Chondrocyte (in vitro differentiated cells): ENCODE results near the gene SMARCA2. TPM values are rescaled to one million over a fixed set of nuclear protein-coding genes. Genes with fewer than 3 reads are reported as not detected.

Experiments used
- DNase-seq: peaks from one replicate; pipeline ENCODE4 v3.0.0; 2021; ENCODE audit warnings: mixed read lengths, low spot score
- H3K27ac Mint-ChIP-seq: one replicate; pipeline ENCODE4 v1.8.0; 2021; ENCODE audit warnings: mild to moderate bottlenecking, moderate library complexity, mixed read lengths; ENCODE audit not compliant: unreplicated experiment
- H3K27me3 Mint-ChIP-seq: 2 replicates; pipeline ENCODE4 v1.8.0; 2021; ENCODE audit warnings: low read depth, mixed read lengths
- H3K36me3 Mint-ChIP-seq: 2 replicates; pipeline ENCODE4 v1.8.0; 2021; ENCODE audit warnings: low read depth, mixed read lengths
- H3K4me1 Mint-ChIP-seq: 2 replicates; pipeline ENCODE4 v1.8.0; 2021; ENCODE audit warnings: low read depth, mild to moderate bottlenecking, mixed read lengths
- H3K4me3 Mint-ChIP-seq: one replicate; pipeline ENCODE4 v1.8.0; 2021; ENCODE audit warnings: mild to moderate bottlenecking, moderate library complexity, mixed read lengths; ENCODE audit not compliant: unreplicated experiment
- H3K9me3 Mint-ChIP-seq: 2 replicates; pipeline ENCODE4 v1.8.0; 2021; ENCODE audit warnings: low read depth, mixed read lengths
- total RNA-seq: library from RNA; stranded (reverse); gene quantifications from 3 replicates; pipeline ENCODE4 v1.2.1, GENCODE V29; 2021
- TF ChIP-seq, protein P1 (sequence below): fragments of 200-600 bp; sonication (generic); IDR thresholded peaks from 2 replicates; pipeline ENCODE4 v1.5.0; 2021; ENCODE audit warnings: antibody characterized with exemption, mild to moderate bottlenecking, moderate library complexity

Gene SMARCA2
- total RNA-seq, 1 donor from 2014 or later = 95.1 TPM

DNA sequence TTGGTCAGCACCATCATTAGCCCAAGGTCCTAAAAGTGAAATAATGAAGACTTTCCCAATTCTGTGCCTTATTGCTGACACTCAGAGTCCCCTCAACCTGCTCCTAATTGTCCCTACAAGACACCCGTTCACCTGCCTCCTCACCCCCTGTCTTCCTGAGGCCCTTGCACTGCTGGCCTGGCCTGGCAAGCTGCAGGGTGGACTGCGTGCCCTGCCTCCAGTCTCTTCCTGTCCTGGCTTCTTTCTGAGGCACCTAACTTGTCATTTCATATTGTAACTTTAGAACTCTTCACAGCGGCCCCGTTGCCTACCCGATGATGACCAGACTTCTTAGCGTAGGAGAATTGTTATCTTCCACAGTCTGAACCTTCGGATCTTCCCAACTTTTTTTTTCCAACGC, 153.9 kb downstream of the SMARCA2 start:
- Mint-ChIP-seq H3K9me3 (no peaks in the 10 kb centered on the region), H3K27me3 (no peaks in the 10 kb centered on the region)

DNA sequence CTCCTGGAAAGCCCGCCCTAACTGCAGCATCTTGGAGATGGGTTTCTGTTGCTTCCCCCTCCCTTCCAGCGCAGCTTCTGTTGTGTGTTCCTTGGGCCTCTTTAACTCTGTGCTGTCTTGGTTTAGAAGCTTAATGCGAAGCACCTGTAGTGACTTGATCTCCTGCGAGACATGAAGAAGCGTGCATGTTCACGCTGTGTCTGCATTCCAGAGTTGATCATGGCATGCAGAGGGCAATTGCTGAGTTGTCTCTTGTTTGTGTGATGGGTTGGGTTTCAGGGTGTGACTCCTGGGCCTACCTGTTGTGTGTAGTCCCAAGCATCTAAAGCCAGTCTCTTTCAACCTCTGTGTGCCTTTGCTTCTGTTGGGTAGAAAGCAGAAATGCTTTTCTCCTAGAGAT, 155.6 kb downstream of the SMARCA2 start:
- no peaks in the 10 kb centered on the region for H3K9me3 Mint-ChIP-seq
- no peak overlapping the region for H3K27ac Mint-ChIP-seq
- no peaks in the 10 kb centered on the region for H3K27me3 Mint-ChIP-seq
- no peak for DNase-seq
- peaks cover 28% of the 10 kb centered on the region for H3K36me3 Mint-ChIP-seq
- no peaks in the 10 kb centered on the region for H3K4me1 Mint-ChIP-seq
- H3K4me3 Mint-ChIP-seq = no peak overlapping the region
- TF ChIP-seq, protein P1, sequence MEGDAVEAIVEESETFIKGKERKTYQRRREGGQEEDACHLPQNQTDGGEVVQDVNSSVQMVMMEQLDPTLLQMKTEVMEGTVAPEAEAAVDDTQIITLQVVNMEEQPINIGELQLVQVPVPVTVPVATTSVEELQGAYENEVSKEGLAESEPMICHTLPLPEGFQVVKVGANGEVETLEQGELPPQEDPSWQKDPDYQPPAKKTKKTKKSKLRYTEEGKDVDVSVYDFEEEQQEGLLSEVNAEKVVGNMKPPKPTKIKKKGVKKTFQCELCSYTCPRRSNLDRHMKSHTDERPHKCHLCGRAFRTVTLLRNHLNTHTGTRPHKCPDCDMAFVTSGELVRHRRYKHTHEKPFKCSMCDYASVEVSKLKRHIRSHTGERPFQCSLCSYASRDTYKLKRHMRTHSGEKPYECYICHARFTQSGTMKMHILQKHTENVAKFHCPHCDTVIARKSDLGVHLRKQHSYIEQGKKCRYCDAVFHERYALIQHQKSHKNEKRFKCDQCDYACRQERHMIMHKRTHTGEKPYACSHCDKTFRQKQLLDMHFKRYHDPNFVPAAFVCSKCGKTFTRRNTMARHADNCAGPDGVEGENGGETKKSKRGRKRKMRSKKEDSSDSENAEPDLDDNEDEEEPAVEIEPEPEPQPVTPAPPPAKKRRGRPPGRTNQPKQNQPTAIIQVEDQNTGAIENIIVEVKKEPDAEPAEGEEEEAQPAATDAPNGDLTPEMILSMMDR = no peak

More for the DNA sequence above, 153.9 kb downstream of the SMARCA2 start:
- H3K4me3 Mint-ChIP-seq = no peak overlapping the region
- DNase-seq = no peak
- H3K4me1 Mint-ChIP-seq = no peaks in the 10 kb centered on the region
- H3K27ac Mint-ChIP-seq = no peak overlapping the region
- TF ChIP-seq, protein P1 = no peak
- H3K36me3 Mint-ChIP-seq = peaks cover 30% of the 10 kb centered on the region

DNA sequence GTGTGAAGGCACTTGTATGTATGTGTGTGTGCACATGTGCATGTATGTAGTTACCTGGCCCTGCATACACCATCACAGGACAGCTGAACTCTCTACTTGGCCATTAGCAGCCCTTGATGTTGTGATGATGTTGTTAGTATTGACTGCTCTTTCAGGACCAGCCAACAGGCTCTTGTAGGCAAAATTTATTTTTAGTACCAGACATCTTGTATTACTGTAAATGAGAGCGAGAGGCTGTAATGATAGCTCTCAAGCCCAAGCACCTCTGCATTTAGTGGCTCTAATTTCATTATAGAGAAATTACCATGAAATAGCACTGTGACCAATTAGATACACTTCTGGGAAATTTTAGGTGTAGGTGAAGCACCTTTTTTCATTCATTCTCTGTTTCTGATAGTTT, 158.0 kb downstream of the SMARCA2 start:
- Mint-ChIP-seq H3K9me3 (no peaks in the 10 kb centered on the region), H3K4me1 (no peaks in the 10 kb centered on the region), H3K27ac (no peak overlapping the region), H3K4me3 (no peak overlapping the region), H3K27me3 (no peaks in the 10 kb centered on the region), H3K36me3 (peaks cover 25% of the 10 kb centered on the region)
- TF ChIP-seq, protein P1 = no peak
- DNase-seq = no peak

DNA sequence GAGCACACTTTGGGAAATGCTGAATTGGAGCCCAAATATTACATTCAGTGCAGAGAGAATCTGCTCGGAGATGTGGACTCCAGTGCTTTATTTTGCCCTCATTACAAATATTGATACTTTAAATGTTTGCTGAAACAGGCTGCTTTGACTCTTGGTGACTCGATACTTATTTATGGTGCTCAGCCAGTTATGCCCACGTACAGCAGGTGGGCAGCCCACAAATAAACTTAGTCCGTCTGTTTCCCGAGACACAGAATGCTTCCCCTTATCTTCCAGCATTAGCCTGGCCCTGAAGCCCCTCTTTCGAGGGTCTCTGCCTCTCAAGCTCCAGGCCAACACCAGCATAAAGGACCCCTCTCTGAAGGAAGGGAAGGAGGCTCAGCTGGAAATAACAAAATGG, 158.7 kb downstream of the SMARCA2 start:
- Mint-ChIP-seq H3K9me3 (no peaks in the 10 kb centered on the region), H3K27me3 (no peaks in the 10 kb centered on the region), H3K36me3 (peaks cover 22% of the 10 kb centered on the region), H3K27ac (no peak overlapping the region), H3K4me3 (no peak overlapping the region), H3K4me1 (no peaks in the 10 kb centered on the region)
- TF ChIP-seq, protein P1 = no peak
- DNase-seq = no peak

DNA sequence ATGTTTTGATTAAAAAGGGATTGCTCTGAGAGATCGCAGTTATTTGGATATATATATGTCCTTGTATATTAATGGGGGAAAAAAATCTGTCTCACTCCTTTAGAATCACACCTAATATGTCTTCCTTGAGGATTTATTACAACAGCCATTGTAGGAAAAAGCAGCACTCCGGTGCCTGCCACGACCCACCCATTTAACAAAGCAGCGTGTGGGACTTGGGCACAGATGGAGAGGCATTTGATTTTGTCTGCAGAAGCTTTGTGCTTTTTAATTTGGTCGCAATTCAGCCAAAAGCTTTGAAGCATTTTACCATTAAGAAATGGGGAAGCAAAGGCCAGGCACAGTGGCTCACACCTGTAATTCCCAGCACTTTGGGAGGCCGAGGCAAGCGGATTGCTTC, 159.2 kb downstream of the SMARCA2 start:
- H3K36me3 Mint-ChIP-seq = peaks cover 18% of the 10 kb centered on the region
- H3K4me3 Mint-ChIP-seq = no peak overlapping the region
- no peaks in the 10 kb centered on the region for H3K9me3 Mint-ChIP-seq
- no peaks in the 10 kb centered on the region for H3K4me1 Mint-ChIP-seq
- H3K27ac Mint-ChIP-seq = no peak overlapping the region
- no peaks in the 10 kb centered on the region for H3K27me3 Mint-ChIP-seq
- DNase-seq = no peak
- TF ChIP-seq, protein P1 = no peak
